HepG2 (cell line): ENCODE results near the gene LYRM4. TPM values are rescaled to one million over a fixed set of nuclear protein-coding genes. Genes with fewer than 3 reads are reported as not detected.

ENCODE experiments used
- ASH2L ChIP-seq: fragments of 300-600, 200-600 bp; sonication (generic); IDR thresholded peaks from 2 replicates; pipeline ENCODE4 v1.7.0; 2017; ENCODE audit warnings: low read depth, mild to moderate bottlenecking, moderate library complexity, mixed read lengths, low read length; ENCODE audit not compliant: insufficient read length
- BCL6 ChIP-seq: IDR thresholded peaks from 2 replicates; pipeline ENCODE4 v1.6.1; 2016; ENCODE audit warnings: missing genetic modification reagents, missing compliant biosample characterization
- GFI1 ChIP-seq: sonication (generic); formaldehyde crosslinking; IDR thresholded peaks from 2 replicates; pipeline ENCODE4 v1.5.0; 2020; ENCODE audit warnings: missing genetic modification reagents, mild to moderate bottlenecking, borderline replicate concordance
- HES4 ChIP-seq: sonication (generic); formaldehyde crosslinking; IDR thresholded peaks from 2 replicates; pipeline ENCODE4 v1.9.0; 2021; ENCODE audit warnings: mild to moderate bottlenecking, missing genetic modification reagents, borderline replicate concordance
- KMT2A ChIP-seq: sonication (generic); formaldehyde crosslinking; IDR thresholded peaks from 2 replicates; pipeline ENCODE4 v1.4.0; 2020; ENCODE audit warnings: missing genetic modification reagents
- MIXL1 ChIP-seq: IDR thresholded peaks from 2 replicates; pipeline ENCODE4 v1.6.1; 2016
- PHF20 ChIP-seq: sonication (generic); formaldehyde crosslinking; IDR thresholded peaks from 2 replicates; pipeline ENCODE4 v1.5.0; 2020; ENCODE audit warnings: mild to moderate bottlenecking, missing genetic modification reagents
- PPARG ChIP-seq: conservative IDR thresholded peaks from 2 replicates; pipeline ENCODE4 v1.6.1; 2016; ENCODE audit warnings: missing biosample characterization, missing genetic modification reagents
- TBX2 ChIP-seq: sonication (generic); formaldehyde crosslinking; IDR thresholded peaks from 2 replicates; pipeline ENCODE4 v1.5.0; 2020; ENCODE audit warnings: missing genetic modification reagents, mild to moderate bottlenecking, borderline replicate concordance
- ZNF451 ChIP-seq: sonication (generic); formaldehyde crosslinking; IDR thresholded peaks from 2 replicates; pipeline ENCODE4 v1.5.0; 2020; ENCODE audit warnings: mild to moderate bottlenecking, missing genetic modification reagents
- ZNF816 ChIP-seq: sonication (generic); formaldehyde crosslinking; IDR thresholded peaks from 2 replicates; pipeline ENCODE4 v1.8.0; 2022; ENCODE audit warnings: missing genetic modification reagents, mild to moderate bottlenecking, borderline replicate concordance
- polyA plus RNA-seq, 8 experiments: library from polyadenylated mRNA; depleted of rRNA in 3 of 8; stranded (reverse) in 7 of 8; unstranded in 1 of 8; fragments of >200 nt; fragmentation: Illumina TruSeq in 4 of 8; extraction: Trizol in 4 of 8; gene quantifications; 2 replicates each; pipeline versions ENCODE4 v1.2.1 to v1.2.3, GENCODE V29; 2011 to 2016; ENCODE audit warnings: low read depth in 4 of 8, missing spikeins in 1 of 8, mixed read lengths in 1 of 8; ENCODE audit not compliant: insufficient read depth in 1 of 8
- total RNA-seq, 5 experiments: library from RNA; depleted of rRNA; stranded (reverse); fragments of >200 nt; fragmentation: Illumina TruSeq; extraction: Trizol; gene quantifications; 2 replicates each; pipeline ENCODE4 v1.2.3, GENCODE V29; 2016; ENCODE audit warnings: low read depth in 1 of 5
- TF ChIP-seq, protein P1 (sequence below): fragments of 450-650 bp; IDR thresholded peaks from 2 replicates; pipeline ENCODE4 v1.6.1; 2017
- TF ChIP-seq, protein P2 (sequence below): sonication (generic); formaldehyde crosslinking; IDR thresholded peaks from 2 replicates; pipeline ENCODE4 v1.4.0; 2020; ENCODE audit warnings: mild to moderate bottlenecking, missing genetic modification reagents, borderline replicate concordance
- TF ChIP-seq, protein P3 (sequence below): sonication (generic); formaldehyde crosslinking; IDR thresholded peaks from 2 replicates; pipeline ENCODE4 v1.4.0; 2020; ENCODE audit warnings: missing genetic modification reagents, borderline replicate concordance
- TF ChIP-seq, protein P4 (sequence below): sonication (generic); formaldehyde crosslinking; IDR thresholded peaks from 2 replicates; pipeline ENCODE4 v1.9.0; 2021; ENCODE audit warnings: missing genetic modification reagents, borderline replicate concordance

The LYRM4 gene
- total and polyA plus RNA-seq, 2 of the 13 experiments (the other 11 are each of a cell fraction or from before 2014, with no cell fraction given): 64.6 to 67.5 TPM

DNA sequence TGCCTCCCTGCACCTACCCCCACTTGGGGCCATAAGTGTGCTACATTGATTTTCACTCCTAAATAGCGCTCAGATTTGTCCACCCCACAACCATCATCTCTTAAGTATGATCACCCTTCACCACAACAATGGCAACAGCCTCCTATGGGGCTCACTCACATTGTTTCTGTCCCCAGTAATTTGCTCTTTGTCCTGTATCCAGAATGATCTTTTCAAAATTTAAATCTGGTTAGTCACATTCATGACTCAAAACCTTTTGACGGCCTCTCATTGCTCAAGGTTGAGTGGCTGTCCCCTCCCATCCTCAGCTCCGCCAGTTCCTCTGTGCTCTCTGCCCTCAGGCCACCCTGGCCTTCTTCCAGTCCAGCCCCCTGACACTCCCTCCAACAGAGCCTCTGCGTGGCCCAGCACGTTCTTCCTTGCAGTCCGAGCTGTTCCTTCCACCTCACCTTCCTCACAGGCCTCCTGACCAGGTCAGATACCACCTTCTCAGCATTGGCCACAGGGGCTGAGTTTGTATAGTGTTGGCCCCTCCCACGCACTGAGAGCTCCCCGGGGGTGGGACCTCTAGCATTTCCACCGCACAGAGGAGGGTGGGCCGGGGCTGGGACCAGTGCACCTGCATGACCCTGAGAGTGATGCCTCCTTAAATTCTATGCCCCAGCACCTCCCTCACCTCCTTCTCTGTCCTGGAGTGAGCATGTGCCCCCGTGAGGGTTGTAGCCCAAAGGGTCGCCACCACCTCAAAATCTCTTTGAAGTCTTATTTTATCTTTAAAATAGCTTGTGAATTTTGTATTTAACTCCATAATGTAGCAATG lies 178.1 kb downstream of the LYRM4 start (continued):
- TF ChIP-seq, protein P1, sequence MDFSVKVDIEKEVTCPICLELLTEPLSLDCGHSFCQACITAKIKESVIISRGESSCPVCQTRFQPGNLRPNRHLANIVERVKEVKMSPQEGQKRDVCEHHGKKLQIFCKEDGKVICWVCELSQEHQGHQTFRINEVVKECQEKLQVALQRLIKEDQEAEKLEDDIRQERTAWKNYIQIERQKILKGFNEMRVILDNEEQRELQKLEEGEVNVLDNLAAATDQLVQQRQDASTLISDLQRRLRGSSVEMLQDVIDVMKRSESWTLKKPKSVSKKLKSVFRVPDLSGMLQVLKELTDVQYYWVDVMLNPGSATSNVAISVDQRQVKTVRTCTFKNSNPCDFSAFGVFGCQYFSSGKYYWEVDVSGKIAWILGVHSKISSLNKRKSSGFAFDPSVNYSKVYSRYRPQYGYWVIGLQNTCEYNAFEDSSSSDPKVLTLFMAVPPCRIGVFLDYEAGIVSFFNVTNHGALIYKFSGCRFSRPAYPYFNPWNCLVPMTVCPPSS: no peak
- TF ChIP-seq MIXL1 (CRISPR knock-in tag): peak; percentile 37
- peak; percentile 85 for TF ChIP-seq TBX2 (CRISPR knock-in tag)
- peak; percentile 47 for TF ChIP-seq ASH2L
- TF ChIP-seq, protein P2, sequence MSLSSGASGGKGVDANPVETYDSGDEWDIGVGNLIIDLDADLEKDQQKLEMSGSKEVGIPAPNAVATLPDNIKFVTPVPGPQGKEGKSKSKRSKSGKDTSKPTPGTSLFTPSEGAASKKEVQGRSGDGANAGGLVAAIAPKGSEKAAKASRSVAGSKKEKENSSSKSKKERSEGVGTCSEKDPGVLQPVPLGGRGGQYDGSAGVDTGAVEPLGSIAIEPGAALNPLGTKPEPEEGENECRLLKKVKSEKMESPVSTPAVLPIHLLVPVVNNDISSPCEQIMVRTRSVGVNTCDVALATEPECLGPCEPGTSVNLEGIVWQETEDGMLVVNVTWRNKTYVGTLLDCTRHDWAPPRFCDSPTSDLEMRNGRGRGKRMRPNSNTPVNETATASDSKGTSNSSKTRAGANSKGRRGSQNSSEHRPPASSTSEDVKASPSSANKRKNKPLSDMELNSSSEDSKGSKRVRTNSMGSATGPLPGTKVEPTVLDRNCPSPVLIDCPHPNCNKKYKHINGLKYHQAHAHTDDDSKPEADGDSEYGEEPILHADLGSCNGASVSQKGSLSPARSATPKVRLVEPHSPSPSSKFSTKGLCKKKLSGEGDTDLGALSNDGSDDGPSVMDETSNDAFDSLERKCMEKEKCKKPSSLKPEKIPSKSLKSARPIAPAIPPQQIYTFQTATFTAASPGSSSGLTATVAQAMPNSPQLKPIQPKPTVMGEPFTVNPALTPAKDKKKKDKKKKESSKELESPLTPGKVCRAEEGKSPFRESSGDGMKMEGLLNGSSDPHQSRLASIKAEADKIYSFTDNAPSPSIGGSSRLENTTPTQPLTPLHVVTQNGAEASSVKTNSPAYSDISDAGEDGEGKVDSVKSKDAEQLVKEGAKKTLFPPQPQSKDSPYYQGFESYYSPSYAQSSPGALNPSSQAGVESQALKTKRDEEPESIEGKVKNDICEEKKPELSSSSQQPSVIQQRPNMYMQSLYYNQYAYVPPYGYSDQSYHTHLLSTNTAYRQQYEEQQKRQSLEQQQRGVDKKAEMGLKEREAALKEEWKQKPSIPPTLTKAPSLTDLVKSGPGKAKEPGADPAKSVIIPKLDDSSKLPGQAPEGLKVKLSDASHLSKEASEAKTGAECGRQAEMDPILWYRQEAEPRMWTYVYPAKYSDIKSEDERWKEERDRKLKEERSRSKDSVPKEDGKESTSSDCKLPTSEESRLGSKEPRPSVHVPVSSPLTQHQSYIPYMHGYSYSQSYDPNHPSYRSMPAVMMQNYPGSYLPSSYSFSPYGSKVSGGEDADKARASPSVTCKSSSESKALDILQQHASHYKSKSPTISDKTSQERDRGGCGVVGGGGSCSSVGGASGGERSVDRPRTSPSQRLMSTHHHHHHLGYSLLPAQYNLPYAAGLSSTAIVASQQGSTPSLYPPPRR (CRISPR knock-in tag): peak; percentile 56; the same call in 1 of the 2 replicates
- TF ChIP-seq, protein P3, sequence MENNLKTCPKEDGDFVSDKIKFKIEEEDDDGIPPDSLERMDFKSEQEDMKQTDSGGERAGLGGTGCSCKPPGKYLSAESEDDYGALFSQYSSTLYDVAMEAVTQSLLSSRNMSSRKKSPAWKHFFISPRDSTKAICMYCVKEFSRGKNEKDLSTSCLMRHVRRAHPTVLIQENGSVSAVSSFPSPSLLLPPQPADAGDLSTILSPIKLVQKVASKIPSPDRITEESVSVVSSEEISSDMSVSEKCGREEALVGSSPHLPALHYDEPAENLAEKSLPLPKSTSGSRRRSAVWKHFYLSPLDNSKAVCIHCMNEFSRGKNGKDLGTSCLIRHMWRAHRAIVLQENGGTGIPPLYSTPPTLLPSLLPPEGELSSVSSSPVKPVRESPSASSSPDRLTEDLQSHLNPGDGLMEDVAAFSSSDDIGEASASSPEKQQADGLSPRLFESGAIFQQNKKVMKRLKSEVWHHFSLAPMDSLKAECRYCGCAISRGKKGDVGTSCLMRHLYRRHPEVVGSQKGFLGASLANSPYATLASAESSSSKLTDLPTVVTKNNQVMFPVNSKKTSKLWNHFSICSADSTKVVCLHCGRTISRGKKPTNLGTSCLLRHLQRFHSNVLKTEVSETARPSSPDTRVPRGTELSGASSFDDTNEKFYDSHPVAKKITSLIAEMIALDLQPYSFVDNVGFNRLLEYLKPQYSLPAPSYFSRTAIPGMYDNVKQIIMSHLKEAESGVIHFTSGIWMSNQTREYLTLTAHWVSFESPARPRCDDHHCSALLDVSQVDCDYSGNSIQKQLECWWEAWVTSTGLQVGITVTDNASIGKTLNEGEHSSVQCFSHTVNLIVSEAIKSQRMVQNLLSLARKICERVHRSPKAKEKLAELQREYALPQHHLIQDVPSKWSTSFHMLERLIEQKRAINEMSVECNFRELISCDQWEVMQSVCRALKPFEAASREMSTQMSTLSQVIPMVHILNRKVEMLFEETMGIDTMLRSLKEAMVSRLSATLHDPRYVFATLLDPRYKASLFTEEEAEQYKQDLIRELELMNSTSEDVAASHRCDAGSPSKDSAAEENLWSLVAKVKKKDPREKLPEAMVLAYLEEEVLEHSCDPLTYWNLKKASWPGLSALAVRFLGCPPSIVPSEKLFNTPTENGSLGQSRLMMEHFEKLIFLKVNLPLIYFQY (CRISPR knock-in tag): peak; percentile 33; the same call in 1 of the 2 replicates
- 0 out of 2 replicates have a peak, but pooled peaks have one; percentile 20 for TF ChIP-seq PPARG (CRISPR knock-in tag)
- peak; percentile 64 for TF ChIP-seq KMT2A (CRISPR knock-in tag)
- 0 out of 2 replicates have a peak, but pooled peaks have one; percentile 60 for TF ChIP-seq ZNF451 (CRISPR knock-in tag)
- peak; percentile 81; the same call in 1 of the 2 replicates for TF ChIP-seq GFI1 (CRISPR knock-in tag)
- TF ChIP-seq, protein P4, sequence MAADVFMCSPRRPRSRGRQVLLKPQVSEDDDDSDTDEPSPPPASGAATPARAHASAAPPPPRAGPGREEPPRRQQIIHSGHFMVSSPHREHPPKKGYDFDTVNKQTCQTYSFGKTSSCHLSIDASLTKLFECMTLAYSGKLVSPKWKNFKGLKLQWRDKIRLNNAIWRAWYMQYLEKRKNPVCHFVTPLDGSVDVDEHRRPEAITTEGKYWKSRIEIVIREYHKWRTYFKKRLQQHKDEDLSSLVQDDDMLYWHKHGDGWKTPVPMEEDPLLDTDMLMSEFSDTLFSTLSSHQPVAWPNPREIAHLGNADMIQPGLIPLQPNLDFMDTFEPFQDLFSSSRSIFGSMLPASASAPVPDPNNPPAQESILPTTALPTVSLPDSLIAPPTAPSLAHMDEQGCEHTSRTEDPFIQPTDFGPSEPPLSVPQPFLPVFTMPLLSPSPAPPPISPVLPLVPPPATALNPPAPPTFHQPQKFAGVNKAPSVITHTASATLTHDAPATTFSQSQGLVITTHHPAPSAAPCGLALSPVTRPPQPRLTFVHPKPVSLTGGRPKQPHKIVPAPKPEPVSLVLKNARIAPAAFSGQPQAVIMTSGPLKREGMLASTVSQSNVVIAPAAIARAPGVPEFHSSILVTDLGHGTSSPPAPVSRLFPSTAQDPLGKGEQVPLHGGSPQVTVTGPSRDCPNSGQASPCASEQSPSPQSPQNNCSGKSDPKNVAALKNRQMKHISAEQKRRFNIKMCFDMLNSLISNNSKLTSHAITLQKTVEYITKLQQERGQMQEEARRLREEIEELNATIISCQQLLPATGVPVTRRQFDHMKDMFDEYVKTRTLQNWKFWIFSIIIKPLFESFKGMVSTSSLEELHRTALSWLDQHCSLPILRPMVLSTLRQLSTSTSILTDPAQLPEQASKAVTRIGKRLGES (CRISPR knock-in tag): no peak
- peak; percentile 45; the same call in 1 of the 2 replicates for TF ChIP-seq PHF20 (CRISPR knock-in tag)
- TF ChIP-seq ZNF816 (CRISPR knock-in tag): peak; percentile 60
- TF ChIP-seq HES4 (CRISPR knock-in tag): no peak; the same call in none of the 2 replicates
- peak; percentile 41; the same call in 1 of the 2 replicates for TF ChIP-seq BCL6 (CRISPR knock-in tag)
